ENCODE results near the gene PTPRU. TPM values are rescaled to one million over a fixed set of nuclear protein-coding genes. Genes with fewer than 3 reads are reported as not detected.

The PTPRU gene
- total and polyA plus RNA-seq, 7 donors = 14.5 to 51.4 (median 25.6) TPM

GRCh38 chr1:29283804-29284195, 47.5 kb downstream of the PTPRU start:
- 72 to 78% (median 76%) methylated on average over 10 of the region's 10 CpGs for WGBS, 3 donors
- Histone ChIP-seq H3K4me3 (no peak overlapping the region), H3K9me3 (no peaks in the 10 kb centered on the region), H3K36me3 (ENCODE audit: insufficient read depth in 1 of 2, low read depth in 1 of 2) (peaks cover 0 to 17% of the 10 kb centered on the region in 2 donors), H3K27me3 (ENCODE audit: insufficient read depth in 3 of 3, low read length in 2 of 3) (no peaks in the 10 kb centered on the region), H3K27ac (no peak overlapping the region), H3K4me1 (no peaks in the 10 kb centered on the region)
- TF ChIP-seq, protein P1, sequence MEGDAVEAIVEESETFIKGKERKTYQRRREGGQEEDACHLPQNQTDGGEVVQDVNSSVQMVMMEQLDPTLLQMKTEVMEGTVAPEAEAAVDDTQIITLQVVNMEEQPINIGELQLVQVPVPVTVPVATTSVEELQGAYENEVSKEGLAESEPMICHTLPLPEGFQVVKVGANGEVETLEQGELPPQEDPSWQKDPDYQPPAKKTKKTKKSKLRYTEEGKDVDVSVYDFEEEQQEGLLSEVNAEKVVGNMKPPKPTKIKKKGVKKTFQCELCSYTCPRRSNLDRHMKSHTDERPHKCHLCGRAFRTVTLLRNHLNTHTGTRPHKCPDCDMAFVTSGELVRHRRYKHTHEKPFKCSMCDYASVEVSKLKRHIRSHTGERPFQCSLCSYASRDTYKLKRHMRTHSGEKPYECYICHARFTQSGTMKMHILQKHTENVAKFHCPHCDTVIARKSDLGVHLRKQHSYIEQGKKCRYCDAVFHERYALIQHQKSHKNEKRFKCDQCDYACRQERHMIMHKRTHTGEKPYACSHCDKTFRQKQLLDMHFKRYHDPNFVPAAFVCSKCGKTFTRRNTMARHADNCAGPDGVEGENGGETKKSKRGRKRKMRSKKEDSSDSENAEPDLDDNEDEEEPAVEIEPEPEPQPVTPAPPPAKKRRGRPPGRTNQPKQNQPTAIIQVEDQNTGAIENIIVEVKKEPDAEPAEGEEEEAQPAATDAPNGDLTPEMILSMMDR (IDR thresholded peaks at IDR 0.05) = no peak
- no peak for ATAC-seq
- no peak for DNase-seq
- intact Hi-C loops (cut with DNase I) = no loop called here

DNA sequence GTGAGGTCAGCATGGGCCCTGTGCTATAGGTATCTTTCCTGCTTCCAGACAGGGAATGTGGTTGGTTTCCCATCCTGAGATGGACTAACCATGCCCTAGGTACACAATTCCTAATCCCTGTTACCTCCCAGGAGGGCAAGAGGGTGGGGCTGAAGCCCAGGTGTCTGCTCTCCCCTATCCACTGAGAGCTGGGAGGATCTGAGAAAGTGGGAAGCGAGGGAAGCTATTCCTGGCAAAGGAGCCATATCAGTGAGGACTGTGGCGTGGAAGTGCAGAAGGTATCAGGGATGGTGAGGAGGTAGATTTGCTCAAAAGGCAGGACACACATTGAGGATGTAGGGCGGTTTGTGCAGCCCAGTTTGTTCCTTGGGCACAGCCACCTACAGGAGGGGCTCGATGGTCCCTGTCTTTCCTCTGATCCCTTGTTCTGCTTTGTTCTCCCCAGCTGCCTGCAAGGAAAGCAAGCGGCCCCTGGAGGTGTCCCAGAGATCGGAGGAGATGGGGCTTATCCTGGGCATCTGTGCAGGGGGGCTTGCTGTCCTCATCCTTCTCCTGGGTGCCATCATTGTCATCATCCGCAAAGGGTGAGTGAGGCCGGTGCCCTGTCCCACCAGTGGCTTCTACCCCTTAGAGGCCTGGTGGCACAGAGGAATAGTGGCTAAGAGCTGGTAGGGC, 48.1 kb downstream of the PTPRU start:
- peaks cover 0 to 11% of the 10 kb centered on the region in 2 donors for H3K36me3 ChIP-seq (ENCODE audit: insufficient read depth in 1 of 2, low read depth in 1 of 2)
- no peaks in the 10 kb centered on the region for H3K27me3 ChIP-seq (ENCODE audit: insufficient read depth in 3 of 3, low read length in 2 of 3)
- WGBS, 3 donors = 87 to 92% (median 91%) methylated on average over 7 to 8 of the region's 8 CpGs
- H3K27ac ChIP-seq = no peak overlapping the region
- no peak for DNase-seq
- no peak overlapping the region for H3K4me3 ChIP-seq
- intact Hi-C loops (cut with DNase I) = no loop called here
- ATAC-seq = no peak
- no peaks in the 10 kb centered on the region for H3K9me3 ChIP-seq
- H3K4me1 ChIP-seq = no peaks in the 10 kb centered on the region
- TF ChIP-seq, protein P1 (IDR thresholded peaks at IDR 0.05) = no peak

- Histone ChIP-seq H3K27ac (no peak overlapping the region), H3K4me1 (no peaks in the 10 kb centered on the region), H3K27me3 (ENCODE audit: insufficient read depth in 3 of 3, low read length in 2 of 3) (no peaks in the 10 kb centered on the region), H3K4me3 (no peak overlapping the region), H3K9me3 (no peaks in the 10 kb centered on the region), H3K36me3 (ENCODE audit: insufficient read depth in 1 of 2, low read depth in 1 of 2) (peaks cover 0 to 10% of the 10 kb centered on the region in 2 donors)
- intact Hi-C loops (cut with DNase I) = no loop called here
- TF ChIP-seq, protein P1 (IDR thresholded peaks at IDR 0.05) = no peak
- ATAC-seq (no peak), DNase-seq (no peak)
- WGBS, 3 donors = 78 to 83% (median 79%) methylated on average over 5 of the region's 5 CpGs
These were observed 48.7 kb downstream of the PTPRU start for GRCh38 chr1:29284961-29285560.

DNA sequence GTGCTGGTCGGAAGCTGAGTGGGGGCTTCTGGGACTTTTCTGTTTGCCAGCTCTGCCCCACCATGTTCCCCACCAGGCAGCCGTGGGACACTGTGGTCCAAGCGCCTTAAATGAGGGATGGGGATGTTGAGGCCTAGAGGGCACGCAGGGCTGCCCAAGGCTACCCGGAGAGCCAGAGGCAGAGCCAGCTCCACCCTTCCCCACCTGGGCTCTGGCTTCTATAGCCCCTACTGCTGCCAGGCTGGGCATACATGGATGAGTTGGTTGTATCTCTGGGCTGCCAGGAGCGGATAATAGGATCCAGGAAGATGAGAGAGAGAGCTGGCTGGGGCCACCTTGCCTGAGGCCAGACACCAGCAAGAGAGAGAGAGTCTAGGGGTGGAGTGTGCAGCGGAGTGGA, 49.4 kb downstream of the PTPRU start:
- TF ChIP-seq, protein P1 (IDR thresholded peaks at IDR 0.05) = no peak
- Histone ChIP-seq H3K4me3 (no peak overlapping the region), H3K27ac (no peak overlapping the region), H3K9me3 (no peaks in the 10 kb centered on the region), H3K4me1 (no peaks in the 10 kb centered on the region), H3K36me3 (ENCODE audit: insufficient read depth in 1 of 2, low read depth in 1 of 2) (peaks cover 0 to 6% of the 10 kb centered on the region in 2 donors), H3K27me3 (ENCODE audit: insufficient read depth in 3 of 3, low read length in 2 of 3) (no peaks in the 10 kb centered on the region)
- WGBS, 3 donors = 85 to 93% (median 93%) methylated on average over 7 of the region's 7 CpGs
- ATAC-seq (no peak), DNase-seq (no peak)
- intact Hi-C loops (cut with DNase I) = no loop called here
